Osteocyte (in vitro differentiated cells): Measurements from ENCODE around the gene CNOT10. TPM values are rescaled to one million over a fixed set of nuclear protein-coding genes. Genes with fewer than 3 reads are reported as not detected.
A peak's percentile ranks its signal among the peaks of the same experiment; 100 is the strongest.

Experiments used
- DNase-seq: peaks from one replicate; pipeline ENCODE4 v3.0.0; 2021; ENCODE audit warnings: mixed read lengths; ENCODE audit not compliant: unreplicated experiment; ENCODE audit errors: extremely low spot score
- H3K27ac Mint-ChIP-seq: one replicate; pipeline ENCODE4 v1.8.0; 2021; ENCODE audit warnings: mild to moderate bottlenecking, mixed read lengths; ENCODE audit not compliant: unreplicated experiment
- H3K27me3 Mint-ChIP-seq: one replicate; pipeline ENCODE4 v1.8.0; 2021; ENCODE audit warnings: mixed read lengths; ENCODE audit not compliant: unreplicated experiment
- H3K36me3 Mint-ChIP-seq: one replicate; pipeline ENCODE4 v1.8.0; 2021; ENCODE audit warnings: mixed read lengths; ENCODE audit not compliant: unreplicated experiment
- H3K4me1 Mint-ChIP-seq: one replicate; pipeline ENCODE4 v1.8.0; 2021; ENCODE audit warnings: mixed read lengths; ENCODE audit not compliant: unreplicated experiment
- H3K4me3 Mint-ChIP-seq: one replicate; pipeline ENCODE4 v1.8.0; 2021; ENCODE audit warnings: mild to moderate bottlenecking, moderate library complexity, mixed read lengths; ENCODE audit not compliant: unreplicated experiment
- H3K9me3 Mint-ChIP-seq: one replicate; pipeline ENCODE4 v1.8.0; 2021; ENCODE audit warnings: mixed read lengths; ENCODE audit not compliant: unreplicated experiment
- total RNA-seq: library from RNA; stranded (reverse); gene quantifications from 2 replicates; pipeline ENCODE4 v1.2.1, GENCODE V29; 2021
- TF ChIP-seq, protein P1 (sequence below): fragments of 200-600 bp; sonication (generic); IDR thresholded peaks from 2 replicates; pipeline ENCODE4 v1.5.0; 2021; ENCODE audit warnings: antibody characterized with exemption, mild to moderate bottlenecking, moderate library complexity

The CNOT10 gene
- total RNA-seq, 1 donor from 2014 or later: 47.7 TPM

DNA sequence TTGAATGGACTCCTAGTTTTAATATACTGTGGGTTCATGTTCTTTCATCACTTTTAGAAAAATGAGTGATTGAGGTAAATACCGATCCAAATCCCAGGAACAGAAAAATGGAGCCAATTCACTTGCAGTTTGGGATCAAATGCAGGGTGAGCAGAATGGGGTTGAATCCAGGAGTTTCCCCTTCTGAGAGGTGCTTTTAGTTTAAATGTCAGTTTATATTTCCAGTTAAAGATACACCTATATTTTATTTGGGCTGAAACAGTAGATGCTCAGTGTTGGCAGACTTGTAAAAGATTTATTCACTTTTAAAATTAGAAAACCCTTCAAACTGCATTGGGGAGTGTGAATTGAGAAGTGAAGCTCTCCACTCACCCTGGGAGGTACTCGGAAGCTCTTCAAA is 135.4 kb downstream of the CNOT10 start:
- H3K27ac Mint-ChIP-seq: no peak overlapping the region
- no peak for DNase-seq
- TF ChIP-seq, protein P1, sequence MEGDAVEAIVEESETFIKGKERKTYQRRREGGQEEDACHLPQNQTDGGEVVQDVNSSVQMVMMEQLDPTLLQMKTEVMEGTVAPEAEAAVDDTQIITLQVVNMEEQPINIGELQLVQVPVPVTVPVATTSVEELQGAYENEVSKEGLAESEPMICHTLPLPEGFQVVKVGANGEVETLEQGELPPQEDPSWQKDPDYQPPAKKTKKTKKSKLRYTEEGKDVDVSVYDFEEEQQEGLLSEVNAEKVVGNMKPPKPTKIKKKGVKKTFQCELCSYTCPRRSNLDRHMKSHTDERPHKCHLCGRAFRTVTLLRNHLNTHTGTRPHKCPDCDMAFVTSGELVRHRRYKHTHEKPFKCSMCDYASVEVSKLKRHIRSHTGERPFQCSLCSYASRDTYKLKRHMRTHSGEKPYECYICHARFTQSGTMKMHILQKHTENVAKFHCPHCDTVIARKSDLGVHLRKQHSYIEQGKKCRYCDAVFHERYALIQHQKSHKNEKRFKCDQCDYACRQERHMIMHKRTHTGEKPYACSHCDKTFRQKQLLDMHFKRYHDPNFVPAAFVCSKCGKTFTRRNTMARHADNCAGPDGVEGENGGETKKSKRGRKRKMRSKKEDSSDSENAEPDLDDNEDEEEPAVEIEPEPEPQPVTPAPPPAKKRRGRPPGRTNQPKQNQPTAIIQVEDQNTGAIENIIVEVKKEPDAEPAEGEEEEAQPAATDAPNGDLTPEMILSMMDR: no peak
- peaks cover 22% of the 10 kb centered on the region for H3K4me1 Mint-ChIP-seq
- no peaks in the 10 kb centered on the region for H3K9me3 Mint-ChIP-seq
- no peak overlapping the region for H3K4me3 Mint-ChIP-seq
- peaks cover 6% of the 10 kb centered on the region for H3K36me3 Mint-ChIP-seq
- peaks cover 80% of the 10 kb centered on the region for H3K27me3 Mint-ChIP-seq

DNA sequence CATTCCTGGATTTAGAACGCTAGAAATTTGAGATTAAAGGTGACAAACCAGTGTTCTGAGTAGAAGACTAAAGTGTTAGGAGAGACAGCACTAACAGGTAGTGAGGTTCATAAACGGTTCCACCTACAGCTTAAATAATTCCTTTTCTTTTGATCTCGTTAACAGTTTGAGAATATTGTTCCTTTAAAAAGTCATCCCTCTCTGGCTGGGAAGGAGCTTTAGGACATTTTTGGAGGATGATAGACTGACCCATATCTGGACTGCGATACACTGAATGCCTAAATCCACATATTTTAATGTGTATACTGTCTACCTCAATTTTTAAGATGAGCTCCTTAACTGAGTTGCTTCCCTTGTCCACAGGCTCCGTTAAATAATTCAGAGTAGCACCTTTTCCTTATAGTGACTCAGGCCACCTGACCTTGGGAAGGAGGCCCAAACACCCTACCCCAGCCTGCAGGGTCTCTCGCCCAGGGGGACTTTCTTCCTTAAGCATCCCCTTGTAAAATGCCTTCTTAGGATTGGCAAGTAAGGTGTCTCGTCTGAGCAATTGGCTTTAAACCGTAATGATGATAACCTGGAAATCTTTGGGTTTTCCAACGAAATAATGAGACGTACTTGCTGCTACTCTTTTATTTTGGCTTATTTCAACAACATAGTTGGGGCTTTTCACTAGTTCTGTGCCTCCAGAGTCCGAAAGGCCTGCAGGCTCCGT is 136.1 kb downstream of the CNOT10 start:
- peaks cover 79% of the 10 kb centered on the region for H3K27me3 Mint-ChIP-seq

DNA sequence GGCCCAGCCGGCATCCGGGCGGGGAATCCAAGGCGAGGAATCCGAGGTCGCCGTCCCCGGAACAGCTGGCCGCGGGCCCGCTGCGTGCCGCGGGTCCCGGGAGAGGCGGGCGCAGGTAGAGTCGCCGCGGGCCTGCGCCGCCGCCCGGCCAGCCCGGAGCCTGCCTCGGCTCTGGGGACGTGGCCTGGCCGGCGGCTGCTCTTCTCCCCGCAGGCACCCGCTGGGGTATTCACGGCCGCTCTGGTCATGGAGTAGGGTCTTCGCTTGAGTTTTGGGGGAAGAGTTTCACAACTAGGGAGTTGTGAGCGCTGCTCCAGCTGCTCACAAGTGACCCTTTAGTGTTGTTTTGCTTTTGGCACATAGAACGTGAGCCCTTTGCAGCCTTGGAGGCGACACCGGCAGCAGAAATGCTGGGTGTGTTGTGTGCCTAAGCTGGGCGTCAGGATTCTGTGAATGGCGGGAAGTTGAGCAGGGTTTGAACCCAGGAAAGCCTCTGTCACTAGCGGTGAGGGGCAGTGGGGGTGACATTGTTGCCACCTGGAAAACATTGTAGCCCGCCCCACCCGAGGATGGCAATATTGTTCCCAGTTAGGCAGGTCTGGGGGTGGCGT is 136.8 kb downstream of the CNOT10 start:
- no peak for DNase-seq
- H3K4me1 Mint-ChIP-seq: peaks cover 18% of the 10 kb centered on the region
- H3K9me3 Mint-ChIP-seq: no peaks in the 10 kb centered on the region
- peaks cover 6% of the 10 kb centered on the region for H3K36me3 Mint-ChIP-seq
- peaks cover 75% of the 10 kb centered on the region for H3K27me3 Mint-ChIP-seq
- TF ChIP-seq, protein P1: no peak
- no peak overlapping the region for H3K27ac Mint-ChIP-seq
- H3K4me3 Mint-ChIP-seq: peak overlapping the region; percentile 16

More for the DNA sequence above, 136.1 kb downstream of the CNOT10 start:
- peaks cover 6% of the 10 kb centered on the region for H3K36me3 Mint-ChIP-seq
- no peaks in the 10 kb centered on the region for H3K9me3 Mint-ChIP-seq
- TF ChIP-seq, protein P1: no peak
- H3K4me3 Mint-ChIP-seq: no peak overlapping the region
- DNase-seq: no peak
- peaks cover 22% of the 10 kb centered on the region for H3K4me1 Mint-ChIP-seq
- no peak overlapping the region for H3K27ac Mint-ChIP-seq

DNA sequence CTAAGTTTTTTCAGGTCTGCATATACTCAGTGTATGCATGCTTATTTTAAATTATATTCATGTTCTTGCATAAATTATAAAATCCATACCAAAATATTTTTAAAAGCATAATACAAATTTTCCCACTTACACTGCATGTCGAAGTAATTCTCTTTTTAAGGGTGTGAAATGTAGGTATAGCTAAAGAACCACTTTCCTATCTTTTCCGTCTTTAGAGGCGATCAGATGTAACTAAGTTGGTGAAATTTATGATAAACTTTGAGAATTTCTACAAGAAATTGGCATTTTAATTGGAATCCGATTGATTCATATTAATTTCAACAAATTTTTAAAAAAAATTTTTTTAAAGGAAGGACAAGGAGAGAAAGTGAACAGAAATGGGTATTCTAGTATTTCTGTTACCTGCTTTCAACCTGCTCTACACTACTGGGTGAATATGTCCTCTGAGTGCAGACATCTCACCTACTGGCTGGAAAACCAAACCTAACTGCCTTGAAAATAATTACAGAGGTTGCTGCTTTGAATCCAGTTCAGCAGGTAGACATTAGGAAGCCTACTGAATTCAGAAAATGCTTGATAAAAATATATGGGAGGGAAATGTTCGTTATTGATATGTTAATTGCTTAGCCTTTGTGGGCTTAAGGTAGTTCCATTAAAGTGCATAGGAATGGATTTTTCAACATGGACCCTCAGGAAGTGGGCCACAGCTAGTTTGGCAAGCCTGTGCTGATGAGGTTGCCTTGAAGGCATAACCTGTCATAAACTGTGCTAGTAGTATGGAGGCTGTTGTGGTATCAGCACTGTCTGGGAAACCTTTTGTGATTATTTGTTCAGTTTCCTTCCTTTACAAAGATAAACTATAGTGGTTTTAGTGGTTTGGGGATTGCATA is 137.9 kb downstream of the CNOT10 start:
- Mint-ChIP-seq H3K9me3 (no peaks in the 10 kb centered on the region), H3K4me3 (no peak overlapping the region), H3K27ac (no peak overlapping the region), H3K36me3 (peaks cover 6% of the 10 kb centered on the region), H3K4me1 (peaks cover 11% of the 10 kb centered on the region), H3K27me3 (peaks cover 70% of the 10 kb centered on the region)
- TF ChIP-seq, protein P1: no peak
- no peak for DNase-seq

Other genes with a start within 250 kb of the CNOT10 start
- 60.4 and 61.5 TPM in 2 replicates for gene CMTM6, start 182.3 kb upstream of the CNOT10 start, total RNA-seq
- gene DYNC1LI1, start 114.3 kb upstream of the CNOT10 start, total RNA-seq: 58.8 and 64.3 TPM in 2 replicates
- gene TRIM71, start 132.8 kb downstream of the CNOT10 start, total RNA-seq: 0.05 TPM in 1 of 2 replicates, not detected in the other